ENCODE results near the gene CPA4.

- TF ChIP-seq POLR2AphosphoS5 (IDR thresholded peaks at IDR 0.05) (no peak), REST (IDR thresholded peaks at IDR 0.05; ENCODE audit: borderline replicate concordance) (no peak), EP300 (conservative IDR thresholded peaks at IDR 0.05; ENCODE audit: poor library complexity, severe bottlenecking) (no peak), EZH2 (IDR thresholded peaks at IDR 0.05; ENCODE audit: borderline replicate concordance, insufficient read depth, low read length, poor library complexity, severe bottlenecking) (no peak), CTCF (IDR thresholded peaks at IDR 0.05; ENCODE audit: poor library complexity, severe bottlenecking) (no peak), SMC3 (conservative IDR thresholded peaks at IDR 0.05; ENCODE audit: poor library complexity) (no peak), RAD21 (conservative IDR thresholded peaks at IDR 0.05) (no peak), MXI1 (conservative IDR thresholded peaks at IDR 0.05; ENCODE audit: poor library complexity, severe bottlenecking) (no peak)
Observed at GRCh38 chr7:130309986-130310385, 17.0 kb downstream of the CPA4 start.
